Suprapubic skin (tissue), 4 donors: ENCODE data around the gene TIGIT. TPM values are rescaled to one million over a fixed set of nuclear protein-coding genes. Genes with fewer than 3 reads are reported as not detected.

Experiments used
- DNase-seq, 2 donors: peaks; one replicate each; pipeline ENCODE4 v3.0.0-alpha.2; 2019; ENCODE audit warnings: low spot score in 2 of 2
- H3K27ac ChIP-seq: fragments of 200-600 bp; sonication (generic); one replicate; pipeline ENCODE4 v1.5.1; 2019
- H3K27me3 ChIP-seq: fragments of 200-600 bp; sonication (generic); one replicate; pipeline ENCODE4 v1.5.1; 2019
- H3K36me3 ChIP-seq: fragments of 200-600 bp; sonication (generic); one replicate; pipeline ENCODE4 v1.5.1; 2019
- H3K4me1 ChIP-seq: fragments of 200-600 bp; sonication (generic); one replicate; pipeline ENCODE4 v1.5.1; 2019
- H3K4me3 ChIP-seq: fragments of 200-600 bp; sonication (generic); one replicate; pipeline ENCODE4 v1.5.1; 2019; ENCODE audit warnings: mild to moderate bottlenecking
- H3K9me3 ChIP-seq: fragments of 200-600 bp; sonication (generic); one replicate; pipeline ENCODE4 v1.5.1; 2019
- EP300 ChIP-seq: sonication (generic); formaldehyde crosslinking; IDR thresholded peaks from one replicate; pipeline ENCODE4 v1.6.1; 2017; ENCODE audit warnings: antibody characterized with exemption
- POLR2A ChIP-seq, 2 donors: fragments of 450-650 bp; IDR thresholded peaks; one replicate each; pipeline ENCODE4 v1.6.1; 2017; ENCODE audit warnings: antibody characterized with exemption in 2 of 2, mild to moderate bottlenecking in 2 of 2, moderate library complexity in 2 of 2
- POLR2AphosphoS5 ChIP-seq, 3 donors: sonication (generic); formaldehyde crosslinking; IDR thresholded peaks; one replicate each; pipeline ENCODE4 v1.6.1; 2017; ENCODE audit warnings: antibody characterized with exemption in 3 of 3
- WGBS: methylation state at CpG from one replicate; pipeline ENCODE4 v1.1.5; 2018; 5-methylcytosine and 5-hydroxymethylcytosine counted together
- total RNA-seq, 4 donors: library from RNA; depleted of rRNA; stranded (reverse); fragments of >200 nt; gene quantifications; one replicate each; pipeline ENCODE4 v1.1.0, GENCODE V29; 2016
- TF ChIP-seq, protein P1 (sequence below), 2 donors: fragments of 200-600 bp in 1 of 2; fragments of 450-650 bp in 1 of 2; sonication (generic) in 1 of 2; IDR thresholded peaks; one replicate each; pipeline ENCODE4 v1.5.1; 2016 to 2019; ENCODE audit warnings: antibody characterized with exemption in 2 of 2, mild to moderate bottlenecking in 1 of 2, moderate library complexity in 1 of 2

Gene TIGIT
- total RNA-seq, 4 donors from 2014 or later, result 0.30 TPM; not detected in 3

DNA sequence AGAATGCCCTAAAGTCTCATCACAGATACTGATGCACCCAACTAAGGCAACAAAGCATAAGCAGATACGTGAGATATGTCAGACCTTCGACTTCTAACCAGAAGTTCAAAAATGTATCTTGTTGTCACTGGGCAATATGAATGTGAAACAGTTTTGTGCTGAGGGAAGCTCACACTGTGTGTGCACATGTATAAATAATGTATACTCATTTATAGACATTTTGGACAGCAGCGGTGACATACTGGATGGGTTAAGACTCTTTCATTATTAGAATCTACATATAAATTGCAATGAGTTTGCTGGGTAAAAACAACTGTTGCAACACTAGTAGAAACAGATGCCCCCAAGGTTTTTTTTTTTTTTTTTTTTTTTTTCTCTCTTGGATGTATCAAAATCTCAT is 37.9 kb downstream of the TIGIT start:
- Histone ChIP-seq H3K4me1 (no peaks in the 10 kb centered on the region), H3K36me3 (no peaks in the 10 kb centered on the region), H3K27me3 (no peaks in the 10 kb centered on the region), H3K9me3 (no peaks in the 10 kb centered on the region), H3K27ac (no peak overlapping the region), H3K4me3 (no peak overlapping the region)
- TF ChIP-seq POLR2AphosphoS5 (IDR thresholded peaks at IDR 0.05) (no peak), EP300 (no peak), POLR2A (IDR thresholded peaks at IDR 0.05) (no peak)
- TF ChIP-seq, protein P1, sequence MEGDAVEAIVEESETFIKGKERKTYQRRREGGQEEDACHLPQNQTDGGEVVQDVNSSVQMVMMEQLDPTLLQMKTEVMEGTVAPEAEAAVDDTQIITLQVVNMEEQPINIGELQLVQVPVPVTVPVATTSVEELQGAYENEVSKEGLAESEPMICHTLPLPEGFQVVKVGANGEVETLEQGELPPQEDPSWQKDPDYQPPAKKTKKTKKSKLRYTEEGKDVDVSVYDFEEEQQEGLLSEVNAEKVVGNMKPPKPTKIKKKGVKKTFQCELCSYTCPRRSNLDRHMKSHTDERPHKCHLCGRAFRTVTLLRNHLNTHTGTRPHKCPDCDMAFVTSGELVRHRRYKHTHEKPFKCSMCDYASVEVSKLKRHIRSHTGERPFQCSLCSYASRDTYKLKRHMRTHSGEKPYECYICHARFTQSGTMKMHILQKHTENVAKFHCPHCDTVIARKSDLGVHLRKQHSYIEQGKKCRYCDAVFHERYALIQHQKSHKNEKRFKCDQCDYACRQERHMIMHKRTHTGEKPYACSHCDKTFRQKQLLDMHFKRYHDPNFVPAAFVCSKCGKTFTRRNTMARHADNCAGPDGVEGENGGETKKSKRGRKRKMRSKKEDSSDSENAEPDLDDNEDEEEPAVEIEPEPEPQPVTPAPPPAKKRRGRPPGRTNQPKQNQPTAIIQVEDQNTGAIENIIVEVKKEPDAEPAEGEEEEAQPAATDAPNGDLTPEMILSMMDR (IDR thresholded peaks at IDR 0.05), result no peak
- DNase-seq, result no peak
- WGBS, result 97% methylated on average over 3 of the region's 3 CpGs

DNA sequence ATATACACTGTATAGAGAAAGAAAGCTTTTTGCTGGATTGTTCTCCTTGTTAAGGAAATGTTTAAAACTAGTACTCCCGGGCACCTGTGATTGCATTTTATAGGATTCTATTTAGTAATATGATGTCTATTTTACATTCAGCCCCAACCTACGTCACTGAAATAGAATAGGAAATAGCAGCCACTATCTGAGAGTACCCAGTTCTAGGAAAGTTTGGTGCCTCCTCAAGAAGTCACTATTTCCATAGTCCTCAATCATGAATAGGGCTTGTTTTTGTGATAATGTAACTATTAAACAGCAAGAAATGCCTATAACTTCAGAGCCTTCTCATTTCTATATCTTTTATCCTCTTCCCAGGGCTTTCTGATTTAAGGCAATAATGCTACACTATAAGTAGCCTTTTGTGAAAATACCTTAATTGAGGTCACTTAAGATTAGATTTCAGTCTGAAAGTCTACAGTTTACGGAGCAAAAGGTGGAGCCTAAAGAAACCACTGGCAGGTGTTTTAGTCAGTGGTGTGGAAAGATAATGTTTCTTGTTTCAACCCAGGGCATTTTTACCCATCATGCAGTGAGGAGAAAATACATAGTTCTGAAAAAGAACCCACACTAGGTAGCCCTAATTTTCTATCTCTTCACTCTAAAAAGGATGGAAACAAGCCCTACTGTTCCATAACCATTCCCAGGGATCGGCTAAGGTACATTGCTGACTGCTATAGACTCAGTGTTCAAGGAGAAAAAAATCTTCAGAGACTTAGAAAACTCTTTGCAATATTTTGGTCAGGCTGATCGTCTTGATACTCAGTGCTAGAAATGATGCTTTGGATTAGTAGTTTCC is 38.7 kb downstream of the TIGIT start:
- Histone ChIP-seq H3K36me3 (no peaks in the 10 kb centered on the region), H3K9me3 (no peaks in the 10 kb centered on the region), H3K4me3 (no peak overlapping the region), H3K27ac (no peak overlapping the region), H3K4me1 (no peaks in the 10 kb centered on the region), H3K27me3 (no peaks in the 10 kb centered on the region)
- DNase-seq, result no peak
- TF ChIP-seq POLR2A (IDR thresholded peaks at IDR 0.05), result no peak
- no peak for TF ChIP-seq POLR2AphosphoS5 (IDR thresholded peaks at IDR 0.05)
- no peak for TF ChIP-seq EP300
- TF ChIP-seq, protein P1 (IDR thresholded peaks at IDR 0.05), result no peak
- 88% methylated on average over 5 of the region's 5 CpGs for WGBS

DNA sequence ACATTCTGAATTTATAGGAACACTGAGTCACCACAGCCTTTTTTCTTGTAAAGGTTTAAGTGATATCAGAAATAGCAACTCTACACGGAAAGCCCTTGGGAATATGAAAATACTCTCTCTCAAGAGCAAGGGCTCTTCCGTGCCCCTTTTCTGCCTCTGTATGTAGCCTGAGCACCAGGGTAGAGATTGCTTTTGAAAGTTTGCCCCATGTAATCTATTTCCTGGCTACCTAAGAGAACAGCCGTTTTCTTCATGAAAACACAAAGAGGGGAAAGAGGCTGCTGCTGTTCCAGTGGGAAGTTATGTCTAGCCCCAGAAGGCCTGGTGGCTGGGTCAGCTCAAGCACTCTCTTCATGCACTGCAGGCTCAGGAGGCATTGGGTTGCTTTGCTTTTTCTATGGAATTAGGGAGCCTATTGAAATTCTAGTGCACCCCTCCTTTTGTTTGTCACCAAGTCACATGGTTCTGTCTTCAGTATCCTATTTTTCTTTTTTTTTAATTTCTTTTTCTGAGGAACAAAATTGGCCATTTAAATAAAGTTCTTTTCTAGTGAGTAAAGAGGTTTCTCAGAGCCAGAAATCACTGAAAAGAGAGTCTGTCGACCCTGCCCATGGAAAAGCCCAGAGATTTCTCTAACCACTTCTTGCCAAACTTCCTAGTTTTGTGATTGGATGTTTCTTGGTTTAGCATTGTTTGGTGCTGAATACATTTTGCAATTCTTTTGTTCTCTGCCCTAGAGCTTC is 39.5 kb downstream of the TIGIT start:
- no peaks in the 10 kb centered on the region for H3K27me3 ChIP-seq
- TF ChIP-seq POLR2AphosphoS5 (IDR thresholded peaks at IDR 0.05) (no peak), EP300 (no peak), POLR2A (IDR thresholded peaks at IDR 0.05) (no peak)
- TF ChIP-seq, protein P1 (IDR thresholded peaks at IDR 0.05), result no peak
- H3K4me3 ChIP-seq, result no peak overlapping the region
- peaks cover 4% of the 10 kb centered on the region for H3K36me3 ChIP-seq
- WGBS, result 72% methylated on average over 4 of the region's 4 CpGs
- H3K27ac ChIP-seq, result no peak overlapping the region
- no peak for DNase-seq
- no peaks in the 10 kb centered on the region for H3K9me3 ChIP-seq
- no peaks in the 10 kb centered on the region for H3K4me1 ChIP-seq

DNA sequence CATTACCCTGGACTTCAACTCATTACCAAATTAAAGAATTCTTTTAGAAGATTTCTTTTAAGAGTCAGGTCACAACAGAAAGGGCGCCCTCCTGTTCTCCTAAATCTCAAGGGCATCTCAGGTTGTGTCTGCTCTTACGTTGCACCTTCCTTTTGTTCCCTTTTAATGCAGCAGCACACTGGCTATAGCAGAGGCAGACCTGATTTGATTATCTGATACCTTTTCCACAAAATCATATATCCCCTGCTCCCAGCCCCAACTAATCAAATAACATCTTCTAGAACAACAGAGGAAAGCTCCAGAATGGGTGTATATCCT is 40.1 kb downstream of the TIGIT start:
- WGBS, result 100% methylated on average over 2 of the region's 2 CpGs
- H3K4me3 ChIP-seq, result no peak overlapping the region
- H3K27me3 ChIP-seq, result no peaks in the 10 kb centered on the region
- no peaks in the 10 kb centered on the region for H3K9me3 ChIP-seq
- no peaks in the 10 kb centered on the region for H3K4me1 ChIP-seq
- peaks cover 9% of the 10 kb centered on the region for H3K36me3 ChIP-seq
- no peak for DNase-seq
- TF ChIP-seq, protein P1 (IDR thresholded peaks at IDR 0.05), result no peak
- TF ChIP-seq POLR2A (IDR thresholded peaks at IDR 0.05) (no peak), EP300 (no peak), POLR2AphosphoS5 (IDR thresholded peaks at IDR 0.05) (no peak)
- H3K27ac ChIP-seq, result no peak overlapping the region

DNA sequence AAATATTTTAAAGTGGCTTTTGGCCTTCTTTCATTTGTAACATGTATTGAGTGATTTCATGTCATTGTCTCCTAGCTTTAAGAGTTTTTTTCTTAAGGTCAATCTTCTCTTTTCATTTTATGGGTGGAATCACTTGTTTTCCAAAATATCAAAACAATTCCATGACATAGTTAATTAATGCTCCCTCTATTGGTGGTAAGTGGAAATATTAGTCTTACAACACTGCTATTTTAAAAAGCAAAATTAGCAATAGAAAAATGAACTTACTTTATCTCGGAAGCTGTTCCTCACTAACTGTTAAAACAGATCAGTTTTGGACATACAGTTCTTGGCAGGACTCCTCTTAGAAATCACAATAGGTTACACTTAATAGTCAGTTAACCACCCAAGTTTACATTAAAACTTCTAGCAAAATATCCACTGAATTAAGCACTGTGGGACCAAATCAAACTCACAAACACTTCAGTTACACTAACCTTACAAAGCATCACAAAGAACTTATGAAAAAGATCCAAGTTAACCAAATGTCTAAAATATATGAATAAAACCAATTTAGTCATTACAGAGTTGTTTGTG is 42.4 kb downstream of the TIGIT start:
- 78% methylated on average over 1 of the region's 1 CpG for WGBS
- Histone ChIP-seq H3K4me1 (no peaks in the 10 kb centered on the region), H3K4me3 (no peak overlapping the region), H3K36me3 (peaks cover 13% of the 10 kb centered on the region), H3K27me3 (no peaks in the 10 kb centered on the region), H3K9me3 (no peaks in the 10 kb centered on the region), H3K27ac (no peak overlapping the region)
- DNase-seq, result no peak
- TF ChIP-seq POLR2A (IDR thresholded peaks at IDR 0.05), result no peak
- TF ChIP-seq, protein P1 (IDR thresholded peaks at IDR 0.05), result peak in 1 of 2 donors; percentile 12
